Stimulated activated CD8-positive, alpha-beta memory T cell treated with anti-CD3 and anti-CD28 coated beads, Interleukin-7, amount 100 ng/mL, for 1 hour (primary cell): Measurements from ENCODE around the gene SCN2A.
"Not testable (repeated sequence)": the region's sequence is repeated elsewhere in the genome, so short reads cannot be mapped to it uniquely, and the experiment has no call there.

Experiments used
- DNase-seq, 2 donors: peaks; one replicate each; pipeline ENCODE4 v3.0.0-alpha.2; 2020; ENCODE audit warnings: low read depth in 2 of 2

SCN2A gene

DNA sequence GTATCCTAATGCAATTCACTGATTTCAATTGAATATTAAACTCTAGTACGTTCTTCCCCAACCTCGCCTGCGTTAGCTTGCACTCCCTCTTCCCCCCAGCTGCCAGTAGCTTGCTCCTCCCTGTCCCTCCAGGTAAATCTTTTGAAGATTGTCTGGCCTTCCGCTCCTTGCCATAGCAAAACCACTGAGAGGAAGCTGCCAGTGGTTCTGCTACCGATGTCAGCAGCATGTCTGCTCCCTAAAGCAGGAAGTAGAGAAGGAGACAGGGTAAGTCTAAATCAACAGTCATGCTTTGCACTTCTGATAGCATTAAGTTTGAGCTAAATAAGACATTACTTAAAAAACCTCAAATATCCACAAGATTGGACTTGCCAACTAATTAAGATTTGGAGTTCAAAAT lies 89.1 kb downstream of the SCN2A start:
- no peak for DNase-seq

DNA sequence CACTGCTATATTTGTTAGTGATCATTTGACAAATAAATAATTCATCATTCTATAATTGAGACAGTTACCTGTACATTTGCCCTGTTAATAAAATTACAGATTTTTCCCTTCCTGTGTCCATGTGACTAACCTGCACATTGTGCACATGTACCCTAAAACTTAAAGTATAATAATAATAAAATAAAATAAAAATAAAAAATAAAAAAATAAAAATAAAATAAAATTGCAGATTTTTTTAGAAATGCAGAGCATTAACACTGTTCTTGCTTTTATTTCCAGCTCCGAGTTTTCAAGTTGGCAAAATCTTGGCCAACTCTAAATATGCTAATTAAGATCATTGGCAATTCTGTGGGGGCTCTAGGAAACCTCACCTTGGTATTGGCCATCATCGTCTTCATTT lies 105.1 kb downstream of the SCN2A start:
- not testable (repeated sequence) for DNase-seq

- DNase-seq: no peak
Measured at GRCh38 chr2:165348441-165348840, 109.2 kb downstream of the SCN2A start.

GRCh38 chr2:165349181-165349580 lies 110.0 kb downstream of the SCN2A start:
- no peak for DNase-seq

DNA sequence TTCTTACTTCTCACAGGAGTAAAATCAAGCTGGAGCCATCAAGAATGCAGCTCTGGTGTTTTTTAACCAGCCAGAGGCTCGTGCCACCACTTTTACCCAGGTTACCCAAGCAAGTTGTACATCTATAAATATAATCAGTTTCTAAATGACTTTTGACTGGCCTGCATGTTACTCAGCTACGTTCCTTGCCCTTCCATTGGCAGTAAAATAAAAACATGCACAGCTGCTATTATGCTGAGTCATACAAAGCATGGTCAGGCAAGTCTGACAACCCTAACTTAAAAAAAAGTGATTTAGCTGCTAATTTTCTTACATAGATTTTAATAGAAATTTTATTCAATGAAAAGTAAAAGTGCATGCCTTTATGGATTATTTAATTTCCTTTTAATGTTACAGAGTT lies 118.5 kb downstream of the SCN2A start:
- DNase-seq: no peak

DNA sequence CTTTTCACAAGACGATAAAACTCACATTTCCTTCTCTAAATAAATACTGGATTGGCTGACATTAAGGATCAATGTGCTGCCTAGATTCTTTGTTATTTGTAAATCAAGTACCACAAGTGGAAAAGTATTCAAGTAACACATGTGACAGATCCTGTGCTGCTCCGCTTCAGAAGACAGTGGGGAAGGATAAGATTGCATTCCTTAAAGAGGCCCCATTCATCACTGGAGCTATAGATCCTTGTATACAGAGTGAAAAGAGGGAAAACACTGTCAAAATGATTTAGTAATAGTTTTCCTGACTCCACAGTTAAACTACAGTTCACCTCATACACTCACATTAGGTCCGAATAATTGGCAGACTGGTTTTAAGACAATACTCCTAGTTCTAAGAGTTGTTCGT lies 122.3 kb downstream of the SCN2A start:
- DNase-seq: no peak

DNA sequence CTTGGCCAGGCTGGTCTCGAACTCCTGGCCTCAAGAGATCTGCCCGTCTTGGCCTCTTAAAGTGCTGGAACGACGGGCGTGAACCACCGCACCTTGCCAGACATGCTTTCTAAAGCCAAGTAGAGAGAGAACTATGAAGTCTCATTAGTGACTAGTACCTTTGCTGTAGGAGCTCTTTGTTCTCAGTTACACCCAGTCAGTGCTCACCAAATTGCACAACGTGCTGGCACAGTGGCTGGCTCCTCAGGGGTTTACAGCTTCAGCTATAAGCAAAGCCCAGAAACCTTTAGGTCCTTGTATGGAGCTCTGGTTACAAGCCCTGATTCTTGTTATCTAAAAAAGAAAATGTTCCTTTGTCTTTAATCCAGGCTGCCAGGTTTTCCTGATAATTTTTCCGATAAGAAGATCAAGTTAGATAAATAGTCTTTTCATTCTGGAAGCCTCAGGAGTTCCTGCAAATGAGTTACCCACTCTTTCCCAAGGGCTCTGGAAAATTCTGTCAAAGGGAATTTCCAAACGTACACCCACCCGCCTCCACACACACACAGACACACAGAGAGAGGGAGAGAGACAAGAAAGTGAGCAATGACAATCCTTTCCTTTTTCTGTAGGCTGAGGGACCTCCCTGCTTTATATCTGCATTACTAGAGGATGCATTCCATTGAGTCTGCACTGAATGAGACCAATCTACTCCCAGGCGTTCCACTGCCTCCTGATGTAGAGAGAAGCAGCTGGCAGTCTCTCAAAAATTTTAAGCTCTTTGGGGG lies 130.1 kb downstream of the SCN2A start:
- no peak for DNase-seq

DNA sequence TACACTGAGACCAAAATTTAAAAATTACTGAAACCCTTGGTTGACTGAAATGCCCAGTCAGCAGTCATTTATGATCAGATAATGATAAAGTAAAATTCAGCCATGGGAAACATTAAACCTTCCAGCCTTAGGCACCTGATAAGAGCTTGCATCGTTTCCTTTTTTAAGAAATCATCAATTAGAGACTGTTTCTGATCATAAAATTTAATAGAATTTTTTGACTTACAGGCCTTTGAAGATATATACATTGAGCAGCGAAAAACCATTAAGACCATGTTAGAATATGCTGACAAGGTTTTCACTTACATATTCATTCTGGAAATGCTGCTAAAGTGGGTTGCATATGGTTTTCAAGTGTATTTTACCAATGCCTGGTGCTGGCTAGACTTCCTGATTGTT lies 130.7 kb downstream of the SCN2A start:
- DNase-seq: no peak

DNA sequence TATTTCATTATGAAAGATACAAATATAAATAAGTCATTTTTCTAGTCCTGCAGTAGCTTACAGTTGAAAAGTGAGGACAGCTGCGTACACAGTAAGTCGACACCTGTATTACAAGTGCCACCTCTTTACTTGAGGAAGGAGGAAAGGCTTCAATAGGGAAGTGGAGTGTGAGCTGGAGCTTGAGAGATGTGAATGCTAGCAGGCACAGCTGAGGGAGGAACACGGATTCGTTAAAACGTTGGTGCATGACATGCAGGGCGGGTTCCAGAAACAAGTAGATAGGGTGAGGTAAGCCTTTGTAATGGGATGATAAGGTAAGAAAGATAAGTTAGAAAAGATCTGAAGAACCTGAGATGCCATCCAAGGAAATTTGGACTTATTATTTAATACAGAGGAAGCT lies 132.1 kb downstream of the SCN2A start:
- DNase-seq: no peak

DNA sequence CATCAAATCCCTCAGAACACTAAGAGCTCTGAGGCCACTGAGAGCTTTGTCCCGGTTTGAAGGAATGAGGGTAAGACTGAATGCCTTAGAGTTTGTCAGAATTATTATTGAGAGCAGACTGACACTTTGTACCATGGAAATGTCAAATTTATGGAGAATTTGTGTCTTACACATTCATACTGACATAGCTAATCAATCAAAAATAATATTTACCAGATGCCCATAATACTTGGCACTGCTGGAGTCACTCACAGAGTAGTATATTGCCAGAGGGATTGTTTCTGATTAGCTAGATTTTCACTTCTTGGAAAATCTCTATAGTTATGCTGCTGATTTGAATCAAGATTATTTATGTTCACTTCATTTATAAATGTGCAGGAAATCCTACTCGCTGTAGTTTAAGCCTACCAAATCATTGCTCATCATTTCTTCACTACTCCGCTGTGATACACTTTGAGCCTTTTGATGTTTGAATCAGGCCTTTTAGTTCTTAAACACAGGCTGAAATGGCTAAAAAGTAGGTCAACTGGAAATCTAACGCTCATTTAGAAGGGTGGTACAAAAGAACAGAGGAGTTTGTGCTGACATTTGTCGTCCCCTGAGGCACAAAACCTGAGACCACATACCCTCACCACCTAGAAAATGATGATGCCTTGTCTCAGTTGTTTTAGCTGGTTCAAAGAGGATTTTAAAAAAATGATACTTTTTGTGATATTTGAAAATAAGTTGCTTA lies 134.2 kb downstream of the SCN2A start:
- no peak for DNase-seq

DNA sequence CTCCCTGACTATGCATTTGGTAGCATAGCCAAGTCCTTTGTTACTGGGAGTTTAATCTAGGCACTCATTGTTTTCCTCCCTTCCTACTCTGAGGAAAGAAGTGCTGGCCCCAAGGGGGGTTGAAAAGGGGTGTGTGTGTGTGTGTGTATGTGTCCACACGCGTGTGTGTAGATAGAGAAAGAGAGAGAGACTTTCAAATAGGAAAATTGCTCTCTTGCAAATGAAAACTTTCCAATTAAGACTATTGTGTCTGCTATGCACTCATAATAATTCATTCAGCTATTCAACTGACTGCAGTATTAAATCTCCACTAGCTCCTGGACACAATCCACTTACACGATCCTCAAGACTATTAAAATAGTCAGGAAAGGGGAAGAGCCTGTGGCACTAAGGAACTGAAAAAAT lies 137.4 kb downstream of the SCN2A start:
- DNase-seq: no peak

DNA sequence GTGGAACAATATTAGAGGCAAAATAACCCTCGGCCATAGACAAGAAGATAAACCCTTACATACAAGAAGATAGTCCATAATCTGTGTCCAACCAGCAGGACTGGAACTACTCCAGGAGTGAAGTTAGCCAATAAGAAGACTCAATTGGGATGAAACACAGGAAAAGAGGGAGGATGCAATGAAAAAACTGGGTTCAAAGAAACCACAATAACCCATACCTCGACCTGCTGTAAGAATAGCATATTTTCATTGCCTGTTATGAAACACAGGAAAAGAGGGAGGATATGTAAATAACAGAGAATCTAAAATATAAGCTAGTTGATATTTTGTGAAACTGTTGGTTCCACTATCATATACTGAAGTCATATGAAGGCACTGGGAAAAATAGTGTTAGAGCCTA lies 143.1 kb downstream of the SCN2A start:
- DNase-seq: no peak

DNA sequence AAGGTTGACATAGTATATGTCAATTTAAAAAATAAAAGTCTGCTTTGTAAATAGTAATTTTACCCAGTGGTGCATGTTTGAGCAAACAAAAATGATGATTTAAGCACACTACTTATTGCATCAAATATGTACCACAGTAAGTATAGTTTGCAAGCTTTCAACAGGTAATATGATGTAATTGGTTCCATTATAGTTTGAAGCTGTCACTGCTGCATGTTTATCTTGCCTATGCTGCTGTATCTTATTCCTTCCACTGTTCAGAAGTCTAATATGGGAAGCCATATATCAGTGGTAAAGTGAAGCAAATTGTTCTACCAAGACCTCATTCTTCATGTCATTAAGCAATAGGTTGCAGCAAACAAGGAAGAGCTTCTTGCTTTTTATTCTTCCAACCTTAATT lies 151.7 kb downstream of the SCN2A start:
- no peak for DNase-seq

- DNase-seq: no peak
Measured at GRCh38 chr2:165391791-165392190, 152.6 kb downstream of the SCN2A start.

GRCh38 chr2:165398603-165399002 lies 159.4 kb downstream of the SCN2A start:
- DNase-seq: not testable (repeated sequence)

DNA sequence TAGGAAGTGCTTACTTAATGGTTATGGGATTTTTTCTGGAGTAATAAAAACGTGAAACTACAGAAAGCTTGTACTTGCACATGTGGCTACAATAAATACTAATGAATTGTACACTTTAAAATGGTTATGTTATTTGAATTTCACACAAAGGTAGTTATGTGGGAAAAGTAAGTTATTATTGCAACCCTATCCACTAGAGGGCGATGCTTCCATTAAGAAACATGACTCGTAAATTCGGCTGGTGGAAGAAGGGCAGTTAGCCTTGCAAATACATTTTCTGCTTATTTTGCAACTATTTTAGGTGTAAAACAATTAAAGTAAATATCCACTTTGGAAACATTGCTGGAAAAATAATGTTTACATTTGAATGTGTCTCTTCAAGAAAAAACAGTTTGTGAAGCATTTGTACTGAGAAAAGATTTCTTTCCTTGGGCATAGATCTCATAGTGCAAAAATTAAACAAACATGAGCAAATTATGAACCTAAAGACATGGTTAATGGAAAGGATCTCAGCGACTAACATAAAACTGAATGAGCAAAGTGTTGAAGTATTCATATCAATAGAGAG lies 162.2 kb downstream of the SCN2A start:
- no peak for DNase-seq

GRCh38 chr2:165402162-165402561 lies 162.9 kb downstream of the SCN2A start:
- no peak for DNase-seq

- no peak for DNase-seq
Measured at GRCh38 chr2:165406173-165406572, 167.0 kb downstream of the SCN2A start.

GRCh38 chr2:165407466-165407865 lies 168.3 kb downstream of the SCN2A start:
- DNase-seq: no peak

GRCh38 chr2:165408186-165408585 lies 169.0 kb downstream of the SCN2A start:
- DNase-seq: no peak

GRCh38 chr2:165410276-165410675 lies 171.1 kb downstream of the SCN2A start:
- DNase-seq: no peak

GRCh38 chr2:165414187-165414586 lies 175.0 kb downstream of the SCN2A start:
- no peak for DNase-seq

GRCh38 chr2:165417009-165417408 lies 177.8 kb downstream of the SCN2A start:
- DNase-seq: no peak
